Erythroblast (primary cell): Measurements from ENCODE around the gene SYN1.
"Not testable (repeated sequence)": the region's sequence is repeated elsewhere in the genome, so short reads cannot be mapped to it uniquely, and the experiment has no call there.

ENCODE experiments used
- DNase-seq, 2 experiments: peaks; one replicate each; lab custom pipeline; 2025; lab: John Stamatoyannopoulos, UW
- GATA1 ChIP-seq: IDR thresholded peaks from 2 replicates; pipeline ENCODE4 v1.6.1; 2011; ENCODE audit warnings: low read depth, mild to moderate bottlenecking, control low read depth, low read length, moderate library complexity
- POLR2A ChIP-seq: IDR thresholded peaks from 2 replicates; pipeline ENCODE4 v1.6.1; 2011; ENCODE audit warnings: mild to moderate bottlenecking, low read length

The SYN1 gene

DNA sequence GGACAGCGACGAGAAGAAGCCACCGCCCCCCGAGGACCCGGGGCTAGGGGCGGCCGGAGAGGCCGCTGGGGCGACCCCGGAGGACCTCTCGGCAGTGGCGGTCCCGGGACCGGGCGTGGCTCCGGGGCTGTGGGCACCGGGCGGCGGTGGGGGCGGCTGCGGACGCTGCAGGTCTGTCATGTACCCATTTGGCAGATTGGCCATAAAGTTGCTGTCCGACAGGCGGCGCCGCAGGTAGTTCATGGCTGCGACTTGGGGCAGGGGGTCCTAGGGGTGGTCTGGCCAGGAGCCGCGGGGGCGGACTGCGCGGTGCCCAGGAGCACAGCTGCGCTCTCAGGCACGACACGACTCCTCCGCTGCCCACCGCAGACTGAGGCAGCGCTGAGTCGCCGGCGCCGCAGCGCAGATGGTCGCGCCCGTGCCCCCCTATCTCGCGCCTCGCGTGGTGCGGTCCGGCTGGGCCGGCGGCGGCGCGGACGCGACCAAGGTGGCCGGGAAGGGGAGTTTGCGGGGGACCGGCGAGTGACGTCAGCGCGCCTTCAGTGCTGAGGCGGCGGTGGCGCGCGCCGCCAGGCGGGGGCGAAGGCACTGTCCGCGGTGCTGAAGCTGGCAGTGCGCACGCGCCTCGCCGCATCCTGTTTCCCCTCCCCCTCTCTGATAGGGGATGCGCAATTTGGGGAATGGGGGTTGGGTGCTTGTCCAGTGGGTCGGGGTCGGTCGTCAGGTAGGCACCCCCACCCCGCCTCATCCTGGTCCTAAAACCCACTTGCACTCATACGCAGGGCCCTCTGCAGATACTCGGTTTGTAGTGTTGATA is at the start of gene SYN1:
Gene SYN1 (minus strand): TSS at position 372 of the 817 bp plus-strand sequence. CDS start 129 bp downstream, at position 243.
- no peak for TF ChIP-seq GATA1
- no peak for TF ChIP-seq POLR2A
- peak; percentile 89 to 91 for DNase-seq

DNA sequence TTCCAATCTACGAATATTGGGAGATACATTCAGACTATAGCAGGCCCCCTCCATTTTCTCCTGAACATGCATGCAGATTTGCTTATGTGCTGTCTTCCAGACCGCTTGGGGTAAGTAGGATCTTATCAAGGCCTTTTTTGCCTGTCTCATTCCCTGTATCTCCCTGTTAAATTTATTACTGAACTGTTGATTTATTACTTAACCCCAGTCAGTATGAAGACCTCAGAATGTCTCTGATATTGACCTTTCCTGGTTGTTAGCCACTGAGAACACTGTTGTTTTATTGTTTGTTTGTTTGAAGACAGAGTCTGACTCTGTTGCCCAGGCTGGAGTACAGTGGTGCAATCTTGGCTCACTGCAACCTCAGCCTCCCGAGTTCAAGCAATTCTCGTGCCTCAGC is 46.1 kb upstream of the SYN1 start:
- DNase-seq: not testable (repeated sequence)

DNA sequence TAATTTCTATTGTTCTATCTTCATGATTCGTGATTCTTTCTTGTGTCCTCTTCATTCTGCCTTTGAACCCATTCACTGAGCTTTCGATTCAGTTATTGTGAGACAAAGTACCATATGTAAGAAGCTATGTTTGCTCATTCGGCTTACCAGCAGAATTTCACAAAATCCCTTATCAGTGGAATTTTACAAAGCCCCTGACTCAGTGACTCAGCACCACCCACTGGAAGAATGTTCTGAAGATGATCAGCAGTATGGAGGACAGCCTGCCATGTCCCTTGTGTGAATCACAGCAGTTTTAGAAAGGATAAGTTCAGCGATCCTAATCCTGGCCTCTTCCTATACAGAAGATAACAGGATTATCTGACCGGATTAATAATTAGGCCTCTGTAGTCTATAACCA is 45.1 kb upstream of the SYN1 start:
- no peak for DNase-seq
- no peak for TF ChIP-seq GATA1
- no peak for TF ChIP-seq POLR2A

DNA sequence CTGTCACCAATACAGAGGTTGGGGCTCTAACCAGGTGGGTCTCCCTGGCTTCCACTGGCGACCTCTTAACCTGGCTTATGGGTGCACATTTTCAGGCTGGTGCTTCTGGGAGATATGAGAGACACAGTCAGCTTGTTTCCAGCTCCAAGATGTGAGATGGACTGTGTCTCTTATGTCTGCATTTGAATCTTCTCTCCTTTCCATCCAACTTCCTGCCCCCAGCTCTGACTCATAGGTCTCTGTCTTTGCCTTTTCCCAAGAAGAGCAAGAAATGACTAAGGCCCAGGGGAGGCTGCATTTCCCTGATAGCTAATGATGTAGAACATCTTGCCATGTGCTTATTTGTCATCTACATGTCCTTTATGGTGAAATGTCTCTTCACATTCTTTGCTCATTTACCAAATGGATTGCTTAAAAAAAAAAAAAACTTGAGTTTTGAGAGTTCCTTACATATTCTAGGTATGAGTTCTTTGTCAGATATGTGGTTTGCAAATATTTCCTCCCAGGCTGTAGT is 42.5 kb upstream of the SYN1 start:
- peak; percentile 47 to 72 for DNase-seq
- TF ChIP-seq GATA1: no peak
- peak; percentile 51 for TF ChIP-seq POLR2A

DNA sequence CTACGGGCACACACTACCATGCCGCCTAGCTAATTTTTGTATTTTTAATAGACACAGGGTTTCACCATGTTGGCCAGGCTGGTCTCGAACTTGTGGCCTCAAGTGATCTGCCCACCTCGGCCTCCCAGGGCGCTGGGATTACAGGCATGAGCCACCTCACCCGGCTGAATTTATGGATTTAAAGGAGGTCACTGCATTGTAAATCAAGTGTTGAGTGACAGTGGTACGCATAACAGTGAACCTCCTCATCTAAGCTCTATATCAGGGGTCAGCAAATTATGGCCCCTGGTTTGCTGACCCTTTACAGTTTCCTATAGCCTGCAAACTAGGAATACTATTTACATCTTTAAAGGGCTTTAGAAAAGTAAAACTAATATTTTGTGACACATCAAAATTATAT is 41.9 kb upstream of the SYN1 start:
- no peak for DNase-seq
- TF ChIP-seq GATA1 (no peak), POLR2A (no peak)

DNA sequence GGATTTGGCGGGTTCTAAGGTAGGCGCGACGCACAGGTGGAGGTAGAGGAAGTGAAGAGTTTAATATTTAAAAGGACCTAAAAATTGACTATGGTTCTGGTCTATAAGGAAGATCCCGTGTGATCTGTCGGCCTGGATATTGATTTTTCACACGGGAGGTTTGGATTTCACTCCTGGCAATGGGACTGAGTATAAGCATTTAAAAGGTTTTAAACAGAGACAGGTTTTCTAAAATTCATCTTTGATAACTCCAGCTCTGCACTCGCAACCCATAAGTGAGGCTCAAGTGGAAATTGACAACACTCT is 39.7 kb upstream of the SYN1 start:
- no peak for TF ChIP-seq POLR2A
- no peak for TF ChIP-seq GATA1
- no peak for DNase-seq

DNA sequence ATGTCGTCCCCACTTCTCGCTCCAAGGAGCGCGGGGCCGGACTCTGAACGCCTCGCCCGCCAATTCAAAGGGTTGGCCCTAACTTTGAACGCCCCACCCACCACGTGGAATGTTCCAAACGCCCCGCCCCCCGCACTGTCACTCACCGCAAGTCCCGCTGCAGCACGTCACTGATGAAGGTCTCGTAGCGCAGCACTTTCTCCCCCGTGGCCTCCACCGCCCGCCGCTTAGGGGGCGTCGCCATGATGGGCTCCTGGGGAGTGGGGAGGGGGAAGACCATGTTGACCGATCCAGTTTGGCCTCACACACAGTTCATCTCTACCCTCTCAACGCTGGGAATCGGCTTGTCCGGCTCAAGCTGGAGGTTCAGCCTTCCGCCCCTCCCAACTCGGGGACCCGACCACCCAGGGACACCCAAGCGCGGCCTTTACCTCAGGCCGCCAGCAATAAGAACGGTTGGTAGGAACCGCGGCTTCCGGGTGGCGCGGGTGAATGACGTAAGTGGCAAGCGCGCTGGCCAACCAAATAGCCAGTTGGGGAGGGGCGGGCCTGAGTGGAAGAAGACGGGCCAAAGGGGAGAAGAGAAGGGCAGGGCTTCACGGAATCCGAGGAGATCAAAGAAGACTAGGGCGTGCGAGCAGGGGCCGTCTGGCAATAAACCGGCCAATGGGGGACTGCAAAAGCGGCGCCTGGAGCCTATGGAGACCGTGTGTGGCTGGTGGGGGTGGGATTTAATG is 39.2 kb upstream of the SYN1 start, which contains the start of gene UXT:
Gene UXT (minus strand): TSS at position 497 of the 737 bp plus-strand sequence. CDS start 253 bp downstream, at position 244.
- DNase-seq: peak; percentile 97 to 98
- no peak for TF ChIP-seq GATA1
- peak; percentile 94 for TF ChIP-seq POLR2A

DNA sequence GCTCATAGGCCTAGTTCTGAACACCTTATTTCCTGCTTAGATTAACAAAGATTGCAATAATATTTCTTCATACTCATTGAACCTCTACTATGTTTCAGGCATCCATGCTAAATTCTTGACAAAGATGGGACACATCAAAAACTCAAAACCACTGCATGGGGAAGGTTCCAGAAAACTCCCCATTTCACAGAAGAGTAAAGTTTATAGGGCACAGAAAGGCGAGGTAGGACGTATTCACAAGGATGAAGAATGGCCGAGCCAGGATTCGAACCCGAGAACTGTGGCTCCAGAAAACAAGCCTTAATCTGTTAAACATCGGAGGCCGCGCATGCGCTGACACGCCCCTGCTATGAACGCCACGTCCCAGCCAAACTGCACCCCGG is 38.6 kb upstream of the SYN1 start:
- DNase-seq: no peak
- no peak for TF ChIP-seq GATA1
- no peak for TF ChIP-seq POLR2A

DNA sequence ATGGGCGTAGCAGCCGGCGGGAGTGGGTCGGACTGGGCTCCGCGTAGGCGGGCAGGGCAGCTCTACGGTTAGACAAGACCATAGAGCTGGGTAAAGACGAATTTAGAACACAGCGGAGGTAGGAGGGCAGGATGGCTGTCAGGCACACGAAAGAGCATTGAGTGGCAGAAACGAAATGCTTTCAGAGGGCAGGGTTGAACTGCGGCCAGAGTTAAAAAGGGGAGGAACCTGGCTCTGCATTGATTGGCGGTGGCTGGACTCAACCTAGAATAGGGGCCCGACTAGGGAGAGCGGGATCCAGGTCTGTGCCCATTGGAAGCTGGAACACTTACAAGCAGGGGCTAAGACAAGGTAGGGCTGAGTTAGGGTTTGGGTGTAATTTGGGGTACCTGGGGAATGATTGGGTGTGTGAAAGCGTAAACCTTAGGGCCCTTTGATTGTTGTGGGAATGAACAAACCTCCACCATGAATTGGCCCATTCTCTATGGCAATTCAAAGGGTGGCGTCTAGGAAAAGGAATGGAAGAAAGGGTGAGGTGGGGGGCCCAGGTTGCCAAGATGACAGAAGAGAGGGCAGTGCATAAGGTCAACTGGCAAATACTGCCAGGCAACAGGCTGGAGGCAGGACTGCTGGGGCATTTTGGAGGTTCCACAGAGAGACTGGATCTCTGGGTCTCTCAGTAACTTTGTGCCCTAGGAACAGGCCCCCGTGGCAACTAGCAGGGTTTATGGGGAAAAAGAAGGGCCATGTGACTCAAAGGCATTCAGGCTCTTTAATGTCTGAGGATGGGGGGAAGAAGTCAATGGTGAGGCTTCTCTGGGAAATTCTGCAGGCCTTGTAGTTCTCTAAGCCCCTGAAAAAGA is 31.6 kb upstream of the SYN1 start:
- peak; percentile 22 for TF ChIP-seq POLR2A
- TF ChIP-seq GATA1: no peak
- DNase-seq: no peak

DNA sequence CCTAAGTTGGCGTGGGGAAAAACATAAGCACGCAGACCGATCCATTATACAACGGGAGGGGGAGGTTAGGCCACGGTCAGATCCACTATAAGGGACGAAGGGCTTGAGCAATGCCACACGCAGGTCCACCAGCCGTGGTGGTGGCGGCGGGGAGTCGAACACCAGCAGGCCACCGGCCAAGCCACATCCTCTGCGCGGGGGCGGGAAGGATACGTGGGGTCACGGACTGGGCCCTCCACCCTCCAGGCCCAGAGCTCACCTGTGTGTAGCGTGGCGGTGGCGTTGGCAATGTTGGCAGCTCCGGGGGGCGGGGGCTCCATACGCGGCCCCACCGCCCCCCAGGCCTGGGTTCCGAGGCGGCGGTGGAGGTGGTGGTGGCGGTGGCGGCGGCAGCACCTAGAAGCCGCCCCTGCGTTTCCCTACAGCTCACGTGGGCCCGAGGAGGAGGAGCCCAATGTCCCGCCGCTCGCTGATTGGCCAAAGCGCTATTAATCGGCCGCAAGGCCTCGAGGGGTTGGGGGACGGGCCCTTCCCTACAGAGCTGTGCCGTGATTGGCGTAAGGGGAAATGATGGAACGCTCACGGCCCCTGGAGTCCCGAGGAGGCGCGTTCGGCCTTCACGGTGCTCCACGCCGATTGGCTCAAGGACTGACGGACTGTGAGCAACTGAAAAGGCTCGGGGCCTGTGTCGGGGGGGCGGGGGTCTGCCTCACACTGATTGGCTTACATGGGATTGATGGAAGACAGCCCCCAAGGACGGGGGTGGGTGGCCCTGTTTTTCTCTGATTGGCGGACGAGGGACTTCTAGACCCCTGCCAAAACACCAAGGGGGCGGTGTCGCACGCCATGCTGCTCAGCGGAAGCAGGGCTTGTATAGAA is 30.7 kb upstream of the SYN1 start, which contains the start of gene ELK1:
Gene ELK1 (minus strand): TSS at position 400 of the 879 bp plus-strand sequence. CDS start 9,122 bp downstream, outside the sequence.
- peak; percentile 92 to 93 for DNase-seq
- peak; percentile 69 for TF ChIP-seq POLR2A
- TF ChIP-seq GATA1: no peak

DNA sequence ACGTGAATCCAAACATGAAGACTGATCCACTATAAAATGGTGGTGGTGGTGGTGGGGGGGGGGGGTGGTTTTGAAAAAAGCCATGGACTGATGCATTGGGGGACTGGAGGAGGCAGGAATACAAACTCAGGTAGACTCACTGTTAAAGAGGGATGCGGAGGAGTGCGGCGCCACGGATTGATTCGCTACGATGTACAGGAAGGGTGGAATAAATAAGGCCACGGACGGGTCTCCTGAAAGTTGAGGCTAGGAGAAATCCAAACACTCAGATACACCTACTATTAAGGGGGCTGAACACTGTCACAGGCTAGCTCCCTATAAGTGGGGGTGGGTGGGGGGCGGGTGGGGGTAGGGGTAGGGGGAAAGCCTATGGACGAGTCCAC is 30.1 kb upstream of the SYN1 start:
- peak in 1 of 2 experiments; percentile 21 for DNase-seq
- TF ChIP-seq GATA1 (no peak), POLR2A (no peak)

DNA sequence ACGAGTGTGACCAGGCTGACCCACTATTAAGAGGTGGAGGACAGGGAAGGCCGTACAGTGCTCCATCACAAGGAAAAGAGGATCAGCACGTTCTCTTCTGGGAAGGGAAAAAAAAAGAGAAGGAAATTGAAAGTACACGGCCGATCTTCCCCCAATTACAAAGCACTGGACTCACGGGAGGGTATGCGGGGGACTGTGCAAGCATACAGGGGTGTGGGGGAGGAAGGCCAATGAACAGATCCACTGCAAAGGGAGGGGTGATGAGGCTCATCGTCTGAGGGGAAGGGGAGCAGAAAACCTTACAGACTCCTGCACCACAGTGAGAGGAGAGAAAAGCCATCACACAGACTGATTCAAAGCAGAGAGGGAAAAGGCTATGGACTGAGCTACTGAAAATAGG is 29.6 kb upstream of the SYN1 start:
- TF ChIP-seq POLR2A (no peak), GATA1 (no peak)
- no peak for DNase-seq
